Neuronal stem cell (in vitro differentiated cells): ENCODE data around the gene POU3F3.

ENCODE experiments used
- DNase-seq: peaks from one replicate; pipeline ENCODE4 v3.0.0-alpha.2; 2013; ENCODE audit warnings: low spot score
- H2AFZ ChIP-seq: one replicate; pipeline ENCODE4 v1.6.1; 2013; ENCODE audit warnings: mild to moderate bottlenecking, low read length, inconsistent platforms
- H2AK5ac ChIP-seq: 2 replicates; pipeline ENCODE4 v1.6.1; 2013; ENCODE audit warnings: low read depth, mild to moderate bottlenecking, inconsistent platforms, low read length, moderate library complexity, mixed read lengths
- H2BK120ac ChIP-seq: 2 replicates; pipeline ENCODE4 v1.6.1; 2013; ENCODE audit warnings: low read depth, mild to moderate bottlenecking, inconsistent platforms, low read length, moderate library complexity, mixed read lengths
- H2BK12ac ChIP-seq: one replicate; pipeline ENCODE4 v1.6.1; 2013; ENCODE audit warnings: low read length, inconsistent platforms
- H2BK15ac ChIP-seq: 2 replicates; pipeline ENCODE4 v1.6.1; 2013; ENCODE audit warnings: mild to moderate bottlenecking, low read length, inconsistent platforms, mixed read lengths
- H2BK5ac ChIP-seq: one replicate; pipeline ENCODE4 v1.6.1; 2013; ENCODE audit warnings: inconsistent platforms, mild to moderate bottlenecking, low read length, moderate library complexity
- H3K14ac ChIP-seq: one replicate; pipeline ENCODE4 v1.6.1; 2013; ENCODE audit warnings: low read length, inconsistent platforms
- H3K18ac ChIP-seq: 2 replicates; pipeline ENCODE4 v1.6.1; 2013; ENCODE audit warnings: low read length, inconsistent platforms
- H3K23ac ChIP-seq: 2 replicates; pipeline ENCODE4 v1.6.1; 2013; ENCODE audit warnings: low read depth, mild to moderate bottlenecking, mixed read lengths, low read length, inconsistent platforms; ENCODE audit not compliant: poor library complexity
- H3K27ac ChIP-seq: replicated peaks from 3 replicates; pipeline ENCODE4 v1.5.1; 2013; ENCODE audit warnings: low read length, inconsistent platforms
- H3K27me3 ChIP-seq, 3 experiments: 2 replicates each; pipeline ENCODE4 v1.6.1; 2013; ENCODE audit warnings: low read length in 3 of 3, mild to moderate bottlenecking in 2 of 3, inconsistent platforms in 1 of 3, low read depth in 1 of 3, mixed read lengths in 1 of 3, moderate library complexity in 1 of 3; ENCODE audit not compliant: control insufficient read depth in 3 of 3, insufficient read depth in 3 of 3
- H3K36me3 ChIP-seq, 2 donors: replicated peaks in 1 of 2; 2 replicates each; pipeline ENCODE4 v1.6.1; 2013; ENCODE audit warnings: low read length in 2 of 2; ENCODE audit not compliant: control insufficient read depth in 2 of 2, insufficient read depth in 2 of 2
- H3K4ac ChIP-seq: 2 replicates; pipeline ENCODE4 v1.6.1; 2013; ENCODE audit warnings: inconsistent platforms, mild to moderate bottlenecking, low read length, moderate library complexity
- H3K4me1 ChIP-seq, 2 donors: 1 replicate in 1 of 2; 2 replicates in 1 of 2; pipeline ENCODE4 v1.6.1; 2013; ENCODE audit warnings: low read length in 2 of 2, low read depth in 1 of 2; ENCODE audit not compliant: control insufficient read depth in 2 of 2, insufficient read depth in 1 of 2
- H3K4me2 ChIP-seq: one replicate; pipeline ENCODE4 v1.6.1; 2013; ENCODE audit warnings: mild to moderate bottlenecking, low read length, inconsistent platforms; ENCODE audit not compliant: insufficient read depth, poor library complexity, severe bottlenecking
- H3K4me3 ChIP-seq, 2 donors: 2 replicates each; pipeline ENCODE4 v1.5.1; 2013; ENCODE audit warnings: low read length in 2 of 2, mild to moderate bottlenecking in 2 of 2, inconsistent platforms in 1 of 2, moderate library complexity in 1 of 2
- H3K79me1 ChIP-seq: one replicate; pipeline ENCODE4 v1.6.1; 2013; ENCODE audit warnings: low read depth, mild to moderate bottlenecking, inconsistent platforms, low read length, moderate library complexity
- H3K9ac ChIP-seq: one replicate; pipeline ENCODE4 v1.6.1; 2013; ENCODE audit warnings: mild to moderate bottlenecking, low read depth, low read length, inconsistent platforms; ENCODE audit not compliant: poor library complexity
- H3K9me3 ChIP-seq, 2 donors: replicated peaks in 1 of 2; 2 replicates each; pipeline versions ENCODE3 to v1.6.1; 2013; ENCODE audit warnings: low read length in 2 of 2, mild to moderate bottlenecking in 2 of 2, inconsistent platforms in 1 of 2, low read depth in 1 of 2, mixed read lengths in 1 of 2, moderate library complexity in 1 of 2; ENCODE audit not compliant: control insufficient read depth in 2 of 2, insufficient read depth in 1 of 2
- H4K8ac ChIP-seq: one replicate; pipeline ENCODE4 v1.6.1; 2013; ENCODE audit warnings: low read depth, mild to moderate bottlenecking, inconsistent platforms, low read length, moderate library complexity
- H4K91ac ChIP-seq: one replicate; pipeline ENCODE4 v1.6.1; 2013; ENCODE audit warnings: low read length, low read depth, mild to moderate bottlenecking, inconsistent platforms; ENCODE audit not compliant: poor library complexity
- WGBS, 2 donors: extraction: QIAGEN DNeasy Blood & Tissue Kit; methylation state at CpG; one replicate each; pipeline ENCODE4 v1.1.7; 2013; ENCODE audit warnings: missing lambda C conversion rate in 2 of 2, mixed read lengths in 1 of 2; ENCODE audit not compliant: insufficient read length in 2 of 2, insufficient replicate concordance in 1 of 2; ENCODE audit errors: extremely low coverage in 2 of 2; 5-methylcytosine and 5-hydroxymethylcytosine counted together

The POU3F3 gene

DNA sequence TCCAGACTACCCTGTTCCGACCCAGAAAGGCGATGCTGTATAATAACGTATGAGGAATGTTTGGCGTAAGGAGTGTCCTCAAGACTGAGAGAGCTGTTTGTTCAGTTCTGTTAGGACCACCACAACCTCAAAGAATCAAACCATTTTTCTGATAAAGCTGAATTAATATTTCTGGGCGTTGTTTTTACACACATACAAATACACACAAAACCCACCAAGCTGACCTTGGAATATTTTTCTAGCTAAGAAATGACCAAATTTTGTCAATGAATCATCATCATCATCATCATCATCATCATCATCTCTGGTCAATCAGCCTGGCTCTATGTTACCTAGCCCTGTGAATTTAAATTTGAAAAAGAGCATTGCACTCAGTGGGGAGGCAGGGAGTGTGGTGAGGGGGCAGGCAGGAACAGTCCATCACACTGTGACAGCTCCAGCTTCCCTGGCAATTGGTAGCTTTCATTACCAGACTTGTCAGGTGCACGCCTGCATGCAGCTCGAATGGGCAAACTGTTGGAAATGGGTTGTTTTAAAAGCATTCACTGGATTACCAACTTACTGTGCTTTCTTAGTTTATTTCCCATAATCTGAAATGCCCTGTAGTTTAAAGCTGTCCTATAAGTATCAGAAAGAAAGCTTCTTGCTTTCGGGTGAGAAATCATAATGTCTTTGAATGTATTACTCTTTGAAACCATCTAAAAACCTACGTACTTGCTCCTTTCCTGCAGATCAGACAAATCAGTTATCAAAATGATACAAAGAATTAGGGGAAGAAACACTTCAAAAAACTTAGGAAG, 6.9 kb upstream of the POU3F3 start:
- no peak overlapping the region for H3K4ac ChIP-seq
- no peak overlapping the region for H3K4me2 ChIP-seq
- H3K4me1 ChIP-seq = peaks cover 22 to 26% of the 10 kb centered on the region in 2 donors
- H4K8ac ChIP-seq = no peak overlapping the region
- no peak overlapping the region for H2AFZ ChIP-seq
- no peak overlapping the region for H2BK15ac ChIP-seq
- H2AK5ac ChIP-seq = no peak overlapping the region
- peaks cover 0 to 17% of the 10 kb centered on the region in 2 donors for H3K36me3 ChIP-seq
- no peak overlapping the region for H3K27ac ChIP-seq
- H2BK12ac ChIP-seq = no peak overlapping the region
- no peak overlapping the region for H3K14ac ChIP-seq
- no peaks in the 10 kb centered on the region for H3K9me3 ChIP-seq
- H3K4me3 ChIP-seq = peak overlapping the region in 1 of 2 donors; percentile 82
- no peak overlapping the region for H3K18ac ChIP-seq
- no peak for DNase-seq
- WGBS, 2 donors = no CpG with 5 or more reads among the region's 9 CpGs
- H2BK5ac ChIP-seq = no peak overlapping the region
- H3K23ac ChIP-seq = no peak overlapping the region
- H4K91ac ChIP-seq = no peak overlapping the region
- no peak overlapping the region for H3K9ac ChIP-seq
- H3K79me1 ChIP-seq = no peaks in the 10 kb centered on the region
- no peak overlapping the region for H2BK120ac ChIP-seq
- H3K27me3 ChIP-seq = peaks cover 0 to 63% (median 2%) of the 10 kb centered on the region in 3 experiments

DNA sequence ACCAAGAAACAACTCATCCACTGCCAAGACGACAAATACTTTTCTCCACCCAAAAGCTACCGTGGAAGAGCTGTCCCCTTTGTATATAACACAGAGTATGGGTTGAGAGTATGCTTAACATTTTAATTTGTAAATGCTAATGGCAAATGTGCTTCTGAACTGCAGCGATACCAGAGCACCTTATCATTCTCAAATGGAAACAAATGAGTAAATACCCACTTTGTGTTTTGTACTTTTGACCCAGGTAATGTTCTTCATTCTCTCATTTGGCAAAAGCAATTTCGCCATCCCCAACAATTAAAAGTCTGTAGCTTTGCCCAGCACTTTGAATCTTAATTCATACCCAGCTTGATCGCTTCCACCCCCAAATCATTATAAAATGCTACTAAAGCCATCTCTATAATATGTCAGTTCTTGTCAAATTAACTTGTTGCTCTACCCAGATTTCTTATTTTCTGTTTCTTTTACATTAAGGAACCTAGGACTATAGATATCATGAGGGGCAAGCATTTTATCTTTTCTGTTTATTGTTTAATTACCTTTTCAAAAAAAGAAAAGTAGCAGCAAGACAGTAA, 6.2 kb upstream of the POU3F3 start:
- Histone ChIP-seq H2BK5ac (no peak overlapping the region), H3K79me1 (no peaks in the 10 kb centered on the region), H3K18ac (no peak overlapping the region), H3K23ac (no peak overlapping the region), H2BK12ac (no peak overlapping the region), H3K9ac (no peak overlapping the region), H2AK5ac (no peak overlapping the region), H2AFZ (no peak overlapping the region), H3K27ac (no peak overlapping the region), H3K36me3 (peaks cover 0 to 17% of the 10 kb centered on the region in 2 donors), H4K8ac (no peak overlapping the region), H3K4ac (no peak overlapping the region), H2BK15ac (no peak overlapping the region), H3K4me1 (peaks cover 20 to 23% of the 10 kb centered on the region in 2 donors), H3K4me2 (no peak overlapping the region), H3K14ac (no peak overlapping the region), H2BK120ac (no peak overlapping the region), H3K9me3 (no peaks in the 10 kb centered on the region), H3K27me3 (peaks cover 0 to 66% (median 2%) of the 10 kb centered on the region in 3 experiments), H4K91ac (no peak overlapping the region), H3K4me3 (peak overlapping the region in 1 of 2 donors; percentile 82)
- no CpG with 5 or more reads among the region's 5 CpGs for WGBS, 2 donors
- DNase-seq = no peak

DNA sequence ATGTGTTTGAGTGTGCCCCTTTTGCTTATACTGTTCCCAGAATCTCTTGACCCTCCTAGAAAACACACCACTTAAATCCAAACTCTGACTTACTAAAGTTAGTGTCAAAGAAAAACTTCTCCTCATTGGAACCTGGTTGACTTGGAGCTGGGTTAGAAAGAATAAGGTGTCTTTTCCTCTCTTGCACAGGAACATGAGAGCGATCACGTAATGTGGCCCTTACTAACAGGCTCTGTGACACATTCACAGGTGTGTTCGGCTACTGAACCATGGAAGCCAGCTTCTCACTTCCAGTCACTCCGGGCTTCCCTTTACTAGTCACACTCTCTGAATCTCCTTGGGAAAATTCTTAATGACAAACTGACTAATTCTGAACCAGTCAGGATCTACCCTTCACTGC, 5.4 kb upstream of the POU3F3 start:
- Histone ChIP-seq H3K18ac (no peak overlapping the region), H2BK12ac (no peak overlapping the region), H3K4me2 (no peak overlapping the region), H3K27ac (no peak overlapping the region), H4K91ac (no peak overlapping the region), H3K23ac (no peak overlapping the region), H3K4me3 (peak overlapping the region in 1 of 2 donors; percentile 82), H3K36me3 (peaks cover 0 to 16% of the 10 kb centered on the region in 2 donors), H3K4me1 (peaks cover 20 to 23% of the 10 kb centered on the region in 2 donors), H3K4ac (no peak overlapping the region), H3K9ac (no peak overlapping the region), H2BK5ac (no peak overlapping the region), H2AFZ (no peak overlapping the region), H3K14ac (no peak overlapping the region), H2BK15ac (no peak overlapping the region), H3K79me1 (no peaks in the 10 kb centered on the region), H2BK120ac (no peak overlapping the region), H3K9me3 (no peaks in the 10 kb centered on the region), H4K8ac (no peak overlapping the region), H3K27me3 (peaks cover 0 to 61% (median 2%) of the 10 kb centered on the region in 3 experiments), H2AK5ac (no peak overlapping the region)
- DNase-seq = no peak
- no CpG with 5 or more reads among the region's 4 CpGs for WGBS, 2 donors

- Histone ChIP-seq H3K4me3 (peak overlapping the region in 1 of 2 donors; percentile 82), H3K4ac (no peak overlapping the region), H3K27me3 (peaks cover 0 to 56% (median 2%) of the 10 kb centered on the region in 3 experiments), H2AK5ac (no peak overlapping the region), H3K4me2 (no peak overlapping the region), H3K23ac (no peak overlapping the region), H3K9ac (no peak overlapping the region), H3K14ac (no peak overlapping the region), H2BK12ac (no peak overlapping the region), H4K8ac (no peak overlapping the region), H2AFZ (no peak overlapping the region), H3K9me3 (no peaks in the 10 kb centered on the region), H3K4me1 (peaks cover 16 to 23% of the 10 kb centered on the region in 2 donors), H3K36me3 (peaks cover 0 to 10% of the 10 kb centered on the region in 2 donors), H2BK120ac (no peak overlapping the region), H4K91ac (no peak overlapping the region), H2BK15ac (no peak overlapping the region), H3K79me1 (no peaks in the 10 kb centered on the region), H3K18ac (no peak overlapping the region), H2BK5ac (no peak overlapping the region), H3K27ac (no peak overlapping the region)
- DNase-seq = no peak
- no CpG with 5 or more reads among the region's 1 CpG for WGBS, 2 donors
Observed at GRCh38 chr2:104849101-104849500, 4.8 kb upstream of the POU3F3 start.
